Osteoblast (primary cell): ENCODE results near the gene ZNF396. TPM values are rescaled to one million over a fixed set of nuclear protein-coding genes. Genes with fewer than 3 reads are reported as not detected.

Source experiments
- DNase-seq: peaks from one replicate; pipeline ENCODE4 v3.0.0; 2011; ENCODE audit warnings: low spot score, mixed read lengths; ENCODE audit not compliant: insufficient read length; ENCODE audit errors: missing footprints
- H2AFZ ChIP-seq: 2 replicates; pipeline ENCODE4 v1.6.0; 2011; ENCODE audit warnings: mild to moderate bottlenecking, low read length
- H3K27ac ChIP-seq: 2 replicates; pipeline ENCODE4 v1.5.1; 2011; ENCODE audit warnings: mild to moderate bottlenecking, low read depth, low read length, moderate library complexity
- H3K27me3 ChIP-seq: 2 replicates; pipeline ENCODE4 v1.6.0; 2012; ENCODE audit warnings: mild to moderate bottlenecking, control low read depth, inconsistent platforms, low read length, moderate library complexity; ENCODE audit not compliant: insufficient read depth
- H3K36me3 ChIP-seq: 2 replicates; pipeline ENCODE4 v1.5.1; 2011; ENCODE audit warnings: mild to moderate bottlenecking, low read length, control low read depth, moderate library complexity; ENCODE audit not compliant: insufficient read depth
- H3K4me1 ChIP-seq: 2 replicates; pipeline ENCODE4 v1.5.1; 2011; ENCODE audit warnings: mild to moderate bottlenecking, low read length, control low read depth, moderate library complexity; ENCODE audit not compliant: insufficient read depth
- H3K4me2 ChIP-seq: 2 replicates; pipeline ENCODE4 v1.6.0; 2011; ENCODE audit warnings: mild to moderate bottlenecking, low read length; ENCODE audit not compliant: insufficient read depth
- H3K4me3 ChIP-seq: fragments of 200-600 bp; sonication (generic); 3 replicates; pipeline ENCODE4 v1.5.1; 2012; ENCODE audit warnings: mild to moderate bottlenecking, low read length, inconsistent platforms; ENCODE audit not compliant: insufficient read depth
- H3K79me2 ChIP-seq: 2 replicates; pipeline ENCODE4 v1.6.0; 2012; ENCODE audit warnings: mild to moderate bottlenecking, low read length, control low read depth, inconsistent platforms; ENCODE audit not compliant: insufficient read depth
- H3K9me3 ChIP-seq: 2 replicates; pipeline ENCODE4 v1.5.1; 2011; ENCODE audit warnings: low read depth, low read length, control low read depth
- H4K20me1 ChIP-seq: 2 replicates; pipeline ENCODE4 v1.6.0; 2012; ENCODE audit warnings: mild to moderate bottlenecking, low read length, control low read depth; ENCODE audit not compliant: insufficient read depth
- CTCF ChIP-seq: IDR thresholded peaks from 2 replicates; pipeline ENCODE4 v1.5.1; 2011; ENCODE audit warnings: mild to moderate bottlenecking, low read depth, low read length, moderate library complexity; ENCODE audit errors: extremely low read depth
- total RNA-seq: library from RNA; depleted of rRNA; stranded (reverse); fragments of >200 nt; gene quantifications from 2 replicates; pipeline ENCODE4 v1.2.3, GENCODE V29; 2012

Gene ZNF396
- total RNA-seq, 1 donor, result 3.3 TPM

DNA sequence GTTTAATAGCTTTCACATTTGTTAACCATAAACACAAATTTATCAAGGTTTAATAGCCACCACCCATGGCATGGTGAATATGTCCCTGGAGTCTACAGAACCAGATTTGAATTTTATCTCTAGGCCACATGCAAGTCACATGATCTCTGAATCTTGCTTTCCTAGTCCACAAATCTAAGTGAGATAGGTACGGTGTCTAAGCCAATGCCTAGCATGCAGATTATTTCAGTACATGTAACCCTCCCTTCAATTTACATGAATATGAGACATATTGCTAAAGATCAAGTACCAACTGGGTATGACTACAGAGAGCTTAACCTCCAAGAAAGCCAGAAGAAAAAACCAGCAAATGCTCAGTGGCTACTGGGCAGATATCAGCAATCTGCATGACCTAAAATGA lies 42.9 kb downstream of the ZNF396 start:
- no peaks in the 10 kb centered on the region for H3K27me3 ChIP-seq
- no peak overlapping the region for H3K4me3 ChIP-seq
- H4K20me1 ChIP-seq, result peaks cover 18% of the 10 kb centered on the region
- no peak for DNase-seq
- H3K27ac ChIP-seq, result peak overlapping the region; percentile 49
- H3K79me2 ChIP-seq, result peaks cover 22% of the 10 kb centered on the region
- no peak overlapping the region for H3K4me2 ChIP-seq
- H3K9me3 ChIP-seq, result no peaks in the 10 kb centered on the region
- no peak overlapping the region for H2AFZ ChIP-seq
- no peak for TF ChIP-seq CTCF
- H3K36me3 ChIP-seq, result peaks cover 71% of the 10 kb centered on the region
- H3K4me1 ChIP-seq, result peaks cover 2% of the 10 kb centered on the region

DNA sequence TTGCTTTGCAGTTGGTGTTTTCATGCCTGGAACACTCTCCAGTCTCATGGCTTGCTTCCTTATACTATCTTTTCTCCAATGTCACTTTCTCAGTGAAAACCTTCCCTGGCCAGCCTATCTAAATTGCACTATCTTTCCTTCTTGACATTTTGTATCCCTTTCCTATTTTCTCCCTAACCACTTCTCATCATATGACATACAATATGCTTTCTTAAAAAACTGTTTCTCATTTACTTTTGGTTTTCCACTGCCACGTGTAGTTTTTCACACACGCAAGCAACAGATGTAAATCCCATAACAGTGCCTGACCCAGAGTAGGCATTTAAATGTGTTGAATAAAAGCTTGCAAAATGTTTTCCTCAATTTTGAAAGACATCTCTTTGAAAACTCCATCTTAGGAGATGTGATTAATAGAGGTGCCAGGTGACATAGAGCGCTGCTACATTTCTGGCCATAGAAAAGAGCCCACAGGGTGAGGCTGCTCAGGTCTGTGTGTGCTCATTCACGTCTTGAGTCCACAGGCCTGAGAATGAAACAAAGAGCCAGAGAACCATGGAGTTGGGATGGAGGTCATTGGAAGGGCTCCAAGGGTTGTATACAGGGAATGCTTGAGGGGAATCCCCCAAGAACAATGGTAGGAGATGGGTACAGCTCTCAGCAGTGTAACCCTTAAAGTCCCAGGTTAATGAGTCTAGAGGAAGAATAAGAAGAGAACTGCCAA lies 45.6 kb downstream of the ZNF396 start:
- Histone ChIP-seq H3K9me3 (peaks cover 4% of the 10 kb centered on the region), H4K20me1 (peaks cover 18% of the 10 kb centered on the region), H3K27ac (no peak overlapping the region), H3K36me3 (peaks cover 44% of the 10 kb centered on the region), H3K27me3 (no peaks in the 10 kb centered on the region), H3K4me2 (no peak overlapping the region), H3K4me3 (no peak overlapping the region), H3K4me1 (peaks cover 2% of the 10 kb centered on the region), H2AFZ (no peak overlapping the region), H3K79me2 (peaks cover 6% of the 10 kb centered on the region)
- TF ChIP-seq CTCF, result no peak
- DNase-seq, result no peak

- Histone ChIP-seq H4K20me1 (peaks cover 3% of the 10 kb centered on the region), H3K36me3 (peaks cover 23% of the 10 kb centered on the region), H3K9me3 (peaks cover 4% of the 10 kb centered on the region), H3K79me2 (no peaks in the 10 kb centered on the region), H3K4me2 (no peak overlapping the region), H3K4me3 (no peak overlapping the region), H3K27me3 (no peaks in the 10 kb centered on the region), H3K4me1 (no peaks in the 10 kb centered on the region), H2AFZ (no peak overlapping the region), H3K27ac (no peak overlapping the region)
- TF ChIP-seq CTCF, result no peak
- DNase-seq, result no peak
These were observed 48.3 kb downstream of the ZNF396 start for GRCh38 chr18:35328868-35329267.

DNA sequence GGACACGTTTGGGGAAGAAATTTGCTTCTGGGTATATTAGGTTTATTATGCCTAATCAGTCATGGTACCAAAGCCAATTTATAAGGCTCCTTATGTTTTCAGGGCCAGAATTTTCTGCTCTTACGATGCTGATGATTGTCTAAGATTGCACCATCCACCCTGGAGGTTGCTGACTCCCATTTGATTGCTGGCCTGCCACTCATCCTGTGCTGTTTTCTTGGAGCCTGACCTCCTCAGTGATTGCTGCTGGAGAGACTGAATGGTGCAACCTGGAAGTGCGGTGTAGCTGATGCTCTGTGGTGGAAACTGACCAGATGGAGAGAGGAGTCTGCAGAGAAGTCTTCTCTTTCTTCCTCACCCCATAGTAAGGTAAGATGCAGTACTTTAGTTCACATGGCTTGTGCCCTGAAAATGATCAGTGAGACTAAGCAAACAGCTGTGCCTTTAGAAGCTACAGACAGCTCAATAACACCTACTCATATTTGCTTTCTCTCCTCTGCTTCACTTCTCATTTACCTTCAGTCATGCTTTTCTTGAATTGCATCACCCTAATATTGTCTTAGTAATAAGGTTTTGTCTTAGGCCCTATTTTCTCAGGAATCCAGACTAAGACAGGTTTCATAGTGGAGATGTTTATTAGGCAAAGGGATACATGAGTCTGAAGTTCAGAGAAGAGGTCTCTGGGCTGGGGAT lies 50.3 kb downstream of the ZNF396 start:
- Histone ChIP-seq H3K4me1 (no peaks in the 10 kb centered on the region), H3K36me3 (peaks cover 4% of the 10 kb centered on the region), H3K4me2 (no peak overlapping the region), H3K4me3 (no peak overlapping the region), H3K27me3 (no peaks in the 10 kb centered on the region), H2AFZ (no peak overlapping the region), H3K9me3 (peaks cover 4% of the 10 kb centered on the region), H4K20me1 (no peaks in the 10 kb centered on the region), H3K27ac (no peak overlapping the region), H3K79me2 (no peaks in the 10 kb centered on the region)
- no peak for TF ChIP-seq CTCF
- DNase-seq, result no peak
